H1 (cell line): ENCODE results near the gene DIDO1. TPM values are rescaled to one million over a fixed set of nuclear protein-coding genes. Genes with fewer than 3 reads are reported as not detected.

Source experiments
- CTCF ChIA-PET: fragments of 300-600 bp; sonication (Branson Sonifier 250); formaldehyde crosslinking; loops from one replicate; lab custom pipeline; 2021; ENCODE audit not compliant: partially characterized antibody; lab: Charles Lee
- POLR2A ChIA-PET: fragments of 300-600 bp; sonication (Branson Sonifier 250); formaldehyde crosslinking; loops from one replicate; lab custom pipeline; 2021; ENCODE audit warnings: inconsistent platforms; ENCODE audit not compliant: partially characterized antibody; lab: Charles Lee
- DNase-seq, 2 experiments: peaks; one replicate each; pipeline versions ENCODE4 v3.0.0 to v3.0.0-alpha.2; 2010 to 2022; ENCODE audit warnings: low spot score in 2 of 2, low read depth in 1 of 2, mixed read lengths in 1 of 2
- FAIRE-seq: peaks from 2 replicates; lab custom pipeline; 2011; peaks lifted over from hg19 to GRCh38; lab: Jason Lieb, UNC
- H2AFZ ChIP-seq: 2 replicates; pipeline ENCODE4 v1.8.1; 2012; ENCODE audit warnings: low read length, inconsistent platforms
- H2AK5ac ChIP-seq: 2 replicates; pipeline ENCODE4 v1.6.1; 2013; ENCODE audit warnings: low read depth, low read length
- H2BK120ac ChIP-seq: replicated peaks from 2 replicates; pipeline ENCODE3; 2013; ENCODE audit warnings: low read depth, low read length, inconsistent platforms
- H2BK12ac ChIP-seq: 2 replicates; pipeline ENCODE4 v1.6.1; 2013; ENCODE audit warnings: low read depth, low read length
- H2BK15ac ChIP-seq: 2 replicates; pipeline ENCODE4 v1.6.1; 2013; ENCODE audit warnings: low read length
- H2BK20ac ChIP-seq: 2 replicates; pipeline ENCODE4 v1.6.1; 2013; ENCODE audit warnings: low read length
- H2BK5ac ChIP-seq: 2 replicates; pipeline ENCODE4 v1.6.1; 2013; ENCODE audit warnings: low read depth, low read length
- H3K14ac ChIP-seq: 2 replicates; pipeline ENCODE4 v1.6.1; 2013; ENCODE audit warnings: inconsistent platforms; ENCODE audit not compliant: insufficient read length
- H3K18ac ChIP-seq: 2 replicates; pipeline ENCODE4 v1.6.1; 2013; ENCODE audit warnings: low read length; ENCODE audit errors: extremely low read depth
- H3K23ac ChIP-seq: 2 replicates; pipeline ENCODE4 v1.6.1; 2013; ENCODE audit warnings: inconsistent platforms; ENCODE audit not compliant: insufficient read length
- H3K23me2 ChIP-seq: 2 replicates; pipeline ENCODE4 v1.6.1; 2013; ENCODE audit warnings: low read depth, low read length
- H3K27ac ChIP-seq: 2 replicates; pipeline ENCODE4 v1.6.1; 2011; ENCODE audit warnings: low read depth, low read length, inconsistent platforms
- H3K27me3 ChIP-seq, 4 experiments: replicated peaks in 1 of 4; 1 replicate in 1 of 4; 2 replicates in 3 of 4; pipeline versions ENCODE4 v1.6.1 to v1.8.1; 2011 to 2013; ENCODE audit warnings: low read length in 3 of 4, mild to moderate bottlenecking in 3 of 4, inconsistent platforms in 2 of 4, mixed read lengths in 2 of 4, moderate library complexity in 1 of 4; ENCODE audit not compliant: control insufficient read depth in 3 of 4, insufficient read depth in 3 of 4; ENCODE audit errors: extremely low read depth in 1 of 4
- H3K36me3 ChIP-seq, 4 experiments: 2 replicates each; pipeline versions ENCODE4 v1.6.1 to v1.8.1; 2011 to 2013; ENCODE audit warnings: mild to moderate bottlenecking in 4 of 4, low read length in 3 of 4, moderate library complexity in 2 of 4, control low read depth in 1 of 4, inconsistent platforms in 1 of 4; ENCODE audit not compliant: insufficient read depth in 4 of 4, control insufficient read depth in 2 of 4
- H3K4ac ChIP-seq: replicated peaks from 2 replicates; pipeline ENCODE3; 2013; ENCODE audit warnings: low read length, low read depth, mixed read lengths, inconsistent platforms; ENCODE audit not compliant: insufficient read length
- H3K4me1 ChIP-seq, 4 experiments: replicated peaks in 1 of 4; 1 replicate in 1 of 4; 2 replicates in 3 of 4; pipeline versions ENCODE4 v1.6.1 to v1.8.1; 2011 to 2013; ENCODE audit warnings: low read length in 3 of 4, inconsistent platforms in 2 of 4, mixed read lengths in 1 of 4; ENCODE audit not compliant: insufficient read depth in 4 of 4, control insufficient read depth in 3 of 4
- H3K4me2 ChIP-seq, 2 experiments: 2 replicates each; pipeline versions ENCODE4 v1.6.1 to v1.8.1; 2011 to 2013; ENCODE audit warnings: low read depth in 2 of 2, low read length in 2 of 2, control low read depth in 1 of 2, inconsistent platforms in 1 of 2, mild to moderate bottlenecking in 1 of 2; ENCODE audit not compliant: insufficient read depth in 1 of 2
- H3K4me3 ChIP-seq, 4 experiments: fragments of 200-600, 300-600 bp in 1 of 4; sonication (generic), shearing (Covaris generic), sonication (Bioruptor Twin) in 1 of 4; 2 replicates each; pipeline versions ENCODE4 v1.5.1 to v1.8.1; 2011 to 2016; ENCODE audit warnings: low read length in 4 of 4, low read depth in 3 of 4, control low read depth in 2 of 4, inconsistent platforms in 2 of 4, mild to moderate bottlenecking in 2 of 4, mixed read lengths in 1 of 4, moderate library complexity in 1 of 4; ENCODE audit not compliant: insufficient read depth in 2 of 4; ENCODE audit errors: extremely low read depth in 1 of 4
- H3K56ac ChIP-seq: replicated peaks from 2 replicates; pipeline ENCODE3; 2013; ENCODE audit warnings: low read depth, mild to moderate bottlenecking, mixed read lengths, low read length, inconsistent platforms; ENCODE audit not compliant: insufficient read length
- H3K79me1 ChIP-seq: 2 replicates; pipeline ENCODE4 v1.6.1; 2013; ENCODE audit warnings: low read depth, low read length, control low read depth
- H3K79me2 ChIP-seq, 2 experiments: 2 replicates each; pipeline versions ENCODE4 v1.6.1 to v1.8.1; 2012 to 2013; ENCODE audit warnings: low read length in 2 of 2, mild to moderate bottlenecking in 2 of 2, inconsistent platforms in 1 of 2; ENCODE audit not compliant: insufficient read depth in 2 of 2, control insufficient read depth in 1 of 2
- H3K9ac ChIP-seq, 4 experiments: replicated peaks in 1 of 4; 1 replicate in 1 of 4; 2 replicates in 3 of 4; pipeline versions ENCODE4 v1.6.1 to v1.8.1; 2011 to 2013; ENCODE audit warnings: low read depth in 3 of 4, low read length in 3 of 4, control low read depth in 2 of 4, mild to moderate bottlenecking in 2 of 4, moderate library complexity in 2 of 4, inconsistent platforms in 1 of 4; ENCODE audit errors: extremely low read depth in 1 of 4
- H3K9me3 ChIP-seq, 2 experiments: 2 replicates each; pipeline versions ENCODE4 v1.6.1 to v1.8.1; 2012 to 2013; ENCODE audit warnings: mild to moderate bottlenecking in 2 of 2, moderate library complexity in 2 of 2, control low read depth in 1 of 2, inconsistent platforms in 1 of 2, low read depth in 1 of 2, low read length in 1 of 2, mixed read lengths in 1 of 2; ENCODE audit not compliant: insufficient read depth in 2 of 2
- H4K20me1 ChIP-seq, 2 experiments: replicated peaks in 1 of 2; 2 replicates each; pipeline versions ENCODE3 to v1.8.1; 2011 to 2013; ENCODE audit warnings: inconsistent platforms in 2 of 2, low read length in 2 of 2, mild to moderate bottlenecking in 1 of 2; ENCODE audit not compliant: insufficient read depth in 2 of 2, control insufficient read depth in 1 of 2
- H4K5ac ChIP-seq: 2 replicates; pipeline ENCODE4 v1.6.1; 2013; ENCODE audit warnings: low read length, low read depth, mixed read lengths, inconsistent platforms; ENCODE audit not compliant: insufficient read length
- H4K8ac ChIP-seq: 2 replicates; pipeline ENCODE4 v1.8.0; 2013; ENCODE audit warnings: mild to moderate bottlenecking, moderate library complexity, low read length, inconsistent platforms; ENCODE audit not compliant: insufficient read depth; ENCODE audit errors: extremely low read depth
- H4K91ac ChIP-seq: replicated peaks from 2 replicates; pipeline ENCODE3; 2013; ENCODE audit warnings: low read length, mixed read lengths, inconsistent platforms; ENCODE audit not compliant: insufficient read length
- ATF3 ChIP-seq: IDR thresholded peaks from 2 replicates; pipeline ENCODE4 v1.6.1; 2011; ENCODE audit warnings: low read depth, mild to moderate bottlenecking, low read length; ENCODE audit not compliant: insufficient read depth
- BCL11A ChIP-seq, 2 experiments: IDR thresholded peaks; one replicate each; pipeline ENCODE4 v1.6.1; 2011; ENCODE audit warnings: low read depth in 2 of 2, low read length in 2 of 2, mild to moderate bottlenecking in 2 of 2
- GABPA ChIP-seq: IDR thresholded peaks from 2 replicates; pipeline ENCODE4 v1.6.1; 2011; ENCODE audit warnings: mild to moderate bottlenecking, low read length, moderate library complexity, borderline replicate concordance; ENCODE audit not compliant: insufficient read depth
- MAFK ChIP-seq: IDR thresholded peaks from 2 replicates; pipeline ENCODE4 v1.6.1; 2012; ENCODE audit warnings: low read depth, mild to moderate bottlenecking, improper control_type of control experiment, low read length
- PHF8 ChIP-seq: fragments of 200-600 bp; sonication (generic); conservative IDR thresholded peaks from 2 replicates; pipeline ENCODE4 v1.7.1; 2012; ENCODE audit warnings: low read depth, mild to moderate bottlenecking, inconsistent platforms, low read length, moderate library complexity
- RAD21 ChIP-seq, 2 experiments: IDR thresholded peaks in 1 of 2; conservative IDR thresholded peaks in 1 of 2; 2 replicates each; pipeline ENCODE4 v1.6.1; 2011; ENCODE audit warnings: low read depth in 2 of 2, low read length in 2 of 2, improper control_type of control experiment in 1 of 2, inconsistent platforms in 1 of 2, mild to moderate bottlenecking in 1 of 2, moderate library complexity in 1 of 2
- SIRT6 ChIP-seq: IDR thresholded peaks from one replicate; pipeline ENCODE4 v1.7.1; 2012; ENCODE audit warnings: low read length, inconsistent platforms
- SUZ12 ChIP-seq: fragments of 200-600 bp; sonication (generic); IDR thresholded peaks from 2 replicates; pipeline ENCODE4 v1.6.1; 2012; ENCODE audit warnings: mild to moderate bottlenecking, inconsistent platforms, low read length, moderate library complexity, mixed read lengths
- TAF7 ChIP-seq: optimal IDR thresholded peaks from 2 replicates; pipeline ENCODE3; 2011; ENCODE audit warnings: low read depth, mild to moderate bottlenecking, inconsistent platforms, low read length, moderate library complexity, borderline replicate concordance
- TEAD4 ChIP-seq: IDR thresholded peaks from 2 replicates; pipeline ENCODE4 v1.6.1; 2012; ENCODE audit warnings: low read depth, low read length, inconsistent platforms, mixed read lengths
- WGBS, 2 experiments: shearing (Covaris generic) in 1 of 2; methylation state at CpG; one replicate each; pipeline versions ENCODE4 v1.1.6 to v1.1.7; 2013 to 2015; ENCODE audit warnings: low lambda C conversion rate in 2 of 2, mixed read lengths in 2 of 2, inconsistent platforms in 1 of 2, low coverage in 1 of 2, missing lambda C conversion rate in 1 of 2; ENCODE audit not compliant: insufficient replicate concordance in 2 of 2, insufficient coverage in 1 of 2, insufficient read length in 1 of 2; ENCODE audit errors: extremely low coverage in 1 of 2, missing lambda C conversion rate in 1 of 2; 5-methylcytosine and 5-hydroxymethylcytosine counted together
- polyA plus RNA-seq, 7 experiments: library from polyadenylated mRNA; depleted of rRNA in 3 of 7; stranded (reverse) in 5 of 7; unstranded in 2 of 7; fragments of >200 nt in 5 of 7; fragments of 200-250 nt in 2 of 7; gene quantifications; 1 replicate in 5 of 7; 2 replicates in 1 of 7; 4 replicates in 1 of 7; pipeline versions ENCODE4 v1.2.1 to v1.2.3, GENCODE V29; 2011 to 2013; ENCODE audit warnings: missing spikeins in 2 of 7, mixed read lengths in 2 of 7
- total RNA-seq: library from RNA; stranded (reverse); fragmentation: NEBNext Ultra II Directional; extraction: Animal tissue kit (Norgen Biotek cat#: 25700); gene quantifications from 2 replicates; pipeline ENCODE4 v1.2.1, GENCODE V29; 2021

DIDO1 gene
- total and polyA plus RNA-seq, 2 of the 8 experiments (the other 6 are each of a cell fraction or from before 2014, with no cell fraction given), result 53.6 to 82.8 TPM

- H2BK20ac ChIP-seq, result no peak overlapping the region
- H3K79me1 ChIP-seq, result peaks cover 3% of the 10 kb centered on the region; the same call in 1 of the 2 replicates
- H2BK120ac ChIP-seq, result no peak overlapping the region
- peaks cover 0 to 13% (median 10%) of the 10 kb centered on the region in 4 experiments; a peak in 5 of 7 replicates for H3K4me1 ChIP-seq
- H3K23me2 ChIP-seq, result no peaks in the 10 kb centered on the region; the same call in 1 of the 2 replicates
- FAIRE-seq, result no peak
- H2BK12ac ChIP-seq, result no peak overlapping the region
- H3K36me3 ChIP-seq, result 0 out of 8 replicates have a peak, but pooled peaks cover 0 to 3% (median 0%) of the 10 kb centered on the region in 4 experiments
- no peak overlapping the region for H3K18ac ChIP-seq
- no peak for DNase-seq
- no peak overlapping the region for H2BK5ac ChIP-seq
- H3K14ac ChIP-seq, result no peak overlapping the region
- H4K8ac ChIP-seq, result no peak overlapping the region; the same call in 1 of the 2 replicates
- H3K79me2 ChIP-seq, result no peaks in the 10 kb centered on the region
- 93% methylated on average over 35 of the region's 37 CpGs; no CpG with 5 or more reads in 1 of the 2 experiments for WGBS, 2 experiments
- no peak overlapping the region for H2BK15ac ChIP-seq
- H2AK5ac ChIP-seq, result no peak overlapping the region
- CTCF ChIA-PET, result interaction anchor here (0.9 kb wide), 1 partner anchor 10 kb away, joined by 4 read pairs; no protein-coding TSS in a partner anchor
- H2AFZ ChIP-seq, result no peak overlapping the region
- no peak overlapping the region for H3K4me3 ChIP-seq
- no peak overlapping the region for H4K91ac ChIP-seq
- no peak overlapping the region for H3K9ac ChIP-seq
- no peak overlapping the region for H4K5ac ChIP-seq
- H3K27ac ChIP-seq, result no peak overlapping the region
- H3K4me2 ChIP-seq, result no peak overlapping the region
- H3K4ac ChIP-seq, result no peak overlapping the region
- H3K27me3 ChIP-seq, result no peaks in the 10 kb centered on the region
- no peak overlapping the region for H3K56ac ChIP-seq
- peaks cover 2 to 8% of the 10 kb centered on the region in 2 experiments for H4K20me1 ChIP-seq
- POLR2A ChIA-PET, result interaction anchor here (0.9 to 1.8 kb wide), 2 partner anchors 18 to 47 kb away, joined by 3 to 6 read pairs; no protein-coding TSS in a partner anchor
- no peaks in the 10 kb centered on the region; a peak in 1 of 4 replicates for H3K9me3 ChIP-seq
- H3K23ac ChIP-seq, result no peak overlapping the region
- TF ChIP-seq RAD21 (IDR thresholded peaks at IDR 0.05 in 1 of 2, conservative IDR thresholded peaks at IDR 0.05 in 1 of 2; ENCODE audit: low read depth in 2 of 2, low read length in 2 of 2) (no peak), TEAD4 (no peak), BCL11A (IDR thresholded peaks at IDR 0.05; ENCODE audit: low read depth in 2 of 2, low read length in 2 of 2) (no peak), TAF7 (no peak), ATF3 (no peak), GABPA (no peak), MAFK (no peak), SIRT6 (no peak), PHF8 (no peak), SUZ12 (no peak)
These were observed 46.0 kb downstream of the DIDO1 start for GRCh38 chr20:62880147-62880934.
